PC-9 (cell line): ENCODE measurements around the gene PPM1E.

Experiments
- EZH2 ChIP-seq: fragments of 200-600 bp; sonication (generic); IDR thresholded peaks from 2 replicates; pipeline ENCODE4 v1.8.0; 2017; ENCODE audit warnings: antibody characterized with exemption, low read depth
- TF ChIP-seq, protein P1 (sequence below): fragments of 200-600 bp; sonication (generic); conservative IDR thresholded peaks from 2 replicates; pipeline ENCODE4 v1.6.1; 2017; ENCODE audit warnings: mixed run types, antibody characterized with exemption, mild to moderate bottlenecking, moderate library complexity

DNA sequence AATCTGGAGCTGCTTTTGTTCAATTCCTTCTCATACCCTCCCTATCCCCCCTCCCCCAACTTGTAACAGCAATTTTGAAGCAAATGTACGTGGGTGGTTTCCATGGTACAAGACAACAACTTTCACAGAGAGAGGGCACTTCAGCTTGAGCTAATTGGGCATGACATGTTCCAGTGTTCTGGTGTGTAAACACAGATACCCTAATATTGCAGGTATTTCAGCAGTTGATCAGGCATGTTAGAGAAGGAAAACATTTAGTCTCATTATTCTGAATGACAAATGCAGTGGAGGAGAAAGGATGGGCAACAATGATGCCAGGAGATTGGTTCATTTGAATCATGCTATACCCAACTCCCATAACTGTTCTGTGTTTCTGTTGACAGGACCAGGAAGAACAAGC lies 213.5 kb downstream of the PPM1E start:
- no peak for TF ChIP-seq EZH2
- TF ChIP-seq, protein P1, sequence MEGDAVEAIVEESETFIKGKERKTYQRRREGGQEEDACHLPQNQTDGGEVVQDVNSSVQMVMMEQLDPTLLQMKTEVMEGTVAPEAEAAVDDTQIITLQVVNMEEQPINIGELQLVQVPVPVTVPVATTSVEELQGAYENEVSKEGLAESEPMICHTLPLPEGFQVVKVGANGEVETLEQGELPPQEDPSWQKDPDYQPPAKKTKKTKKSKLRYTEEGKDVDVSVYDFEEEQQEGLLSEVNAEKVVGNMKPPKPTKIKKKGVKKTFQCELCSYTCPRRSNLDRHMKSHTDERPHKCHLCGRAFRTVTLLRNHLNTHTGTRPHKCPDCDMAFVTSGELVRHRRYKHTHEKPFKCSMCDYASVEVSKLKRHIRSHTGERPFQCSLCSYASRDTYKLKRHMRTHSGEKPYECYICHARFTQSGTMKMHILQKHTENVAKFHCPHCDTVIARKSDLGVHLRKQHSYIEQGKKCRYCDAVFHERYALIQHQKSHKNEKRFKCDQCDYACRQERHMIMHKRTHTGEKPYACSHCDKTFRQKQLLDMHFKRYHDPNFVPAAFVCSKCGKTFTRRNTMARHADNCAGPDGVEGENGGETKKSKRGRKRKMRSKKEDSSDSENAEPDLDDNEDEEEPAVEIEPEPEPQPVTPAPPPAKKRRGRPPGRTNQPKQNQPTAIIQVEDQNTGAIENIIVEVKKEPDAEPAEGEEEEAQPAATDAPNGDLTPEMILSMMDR, result no peak
